WTC11 (cell line): ENCODE data around the gene CCDC24. TPM values are rescaled to one million over a fixed set of nuclear protein-coding genes. Genes with fewer than 3 reads are reported as not detected.

ENCODE experiments used
- ATAC-seq: fragments of 200-7000 bp; cut with Tn5 transposase; 2 replicates; pipeline ENCODE4 v1.10.0; 2021; ENCODE audit warnings: mild to moderate bottlenecking, moderate library complexity
- CTCF ChIA-PET: fragments of 300-600 bp; sonication (Branson Sonifier 250); formaldehyde crosslinking; loops from one replicate; lab custom pipeline; 2021; ENCODE audit warnings: antibody characterized with exemption; lab: Charles Lee
- POLR2A ChIA-PET: fragments of 350-600 bp; sonication (Branson Sonifier 250); formaldehyde crosslinking; loops from one replicate; lab custom pipeline; 2021; ENCODE audit warnings: antibody characterized with exemption; lab: Charles Lee
- DNase-seq: peaks from one replicate; pipeline ENCODE4 v3.0.0; 2021; ENCODE audit warnings: low spot score
- H3K27ac Mint-ChIP-seq: 2 replicates; pipeline ENCODE4 v1.8.0; 2021; ENCODE audit warnings: mixed read lengths
- H3K27me3 Mint-ChIP-seq: 2 replicates; pipeline ENCODE4 v1.8.0; 2021; ENCODE audit warnings: low read depth, mild to moderate bottlenecking, moderate library complexity, mixed read lengths
- H3K36me3 Mint-ChIP-seq: 2 replicates; pipeline ENCODE4 v1.8.0; 2021; ENCODE audit warnings: mixed read lengths
- H3K4me1 Mint-ChIP-seq: 2 replicates; pipeline ENCODE4 v1.8.0; 2022; ENCODE audit warnings: mixed read lengths
- H3K4me3 Mint-ChIP-seq: 2 replicates; pipeline ENCODE4 v1.8.0; 2021; ENCODE audit warnings: mild to moderate bottlenecking, moderate library complexity, mixed read lengths
- H3K9me3 Mint-ChIP-seq: 2 replicates; pipeline ENCODE4 v1.8.0; 2021; ENCODE audit warnings: mixed read lengths
- ATF2 ChIP-seq: sonication (generic); formaldehyde crosslinking; IDR thresholded peaks from 2 replicates; pipeline ENCODE4 v1.8.1; 2022; ENCODE audit warnings: low read depth, missing genetic modification reagents, borderline replicate concordance
- CBFB ChIP-seq: sonication (generic); formaldehyde crosslinking; IDR thresholded peaks from 2 replicates; pipeline ENCODE4 v1.8.1; 2022; ENCODE audit warnings: mild to moderate bottlenecking, low read depth, missing genetic modification reagents
- CDX4 ChIP-seq: fragments of 250-450 bp; sonication (Bioruptor Pico); IDR thresholded peaks from 2 replicates; pipeline ENCODE4 v1.9.0; 2021; ENCODE audit warnings: moderate library complexity, mild to moderate bottlenecking, inconsistent platforms, borderline replicate concordance
- E2F1 ChIP-seq: sonication (generic); formaldehyde crosslinking; IDR thresholded peaks from 2 replicates; pipeline ENCODE4 v1.8.0; 2022; ENCODE audit warnings: mild to moderate bottlenecking, missing genetic modification reagents
- ELF4 ChIP-seq: sonication (generic); formaldehyde crosslinking; IDR thresholded peaks from 2 replicates; pipeline ENCODE4 v1.8.1; 2022; ENCODE audit warnings: low read depth, mild to moderate bottlenecking, moderate library complexity, missing genetic modification reagents
- EMX1 ChIP-seq: fragments of 250-450 bp; sonication (Bioruptor Pico); IDR thresholded peaks from 2 replicates; pipeline ENCODE4 v1.8.0; 2021; ENCODE audit warnings: mild to moderate bottlenecking
- ETV6 ChIP-seq: sonication (generic); formaldehyde crosslinking; IDR thresholded peaks from 2 replicates; pipeline ENCODE4 v1.8.1; 2022; ENCODE audit warnings: mild to moderate bottlenecking, missing genetic modification reagents
- GTF2I ChIP-seq: fragments of 250-450 bp; sonication (Bioruptor Pico); conservative IDR thresholded peaks from 2 replicates; pipeline ENCODE4 v1.4.0; 2021; ENCODE audit warnings: mild to moderate bottlenecking
- HMGA2 ChIP-seq: fragments of 250-450 bp; sonication (Bioruptor Pico); IDR thresholded peaks from 2 replicates; pipeline ENCODE4 v1.4.0; 2021; ENCODE audit warnings: mild to moderate bottlenecking, moderate library complexity
- JAZF1 ChIP-seq: fragments of 250-450 bp; sonication (Bioruptor Pico); IDR thresholded peaks from 2 replicates; pipeline ENCODE4 v1.9.0; 2021; ENCODE audit warnings: moderate library complexity, mild to moderate bottlenecking, inconsistent platforms
- KAT7 ChIP-seq: sonication (generic); formaldehyde crosslinking; IDR thresholded peaks from 2 replicates; pipeline ENCODE4 v1.8.1; 2023; ENCODE audit warnings: missing genetic modification reagents, mild to moderate bottlenecking, borderline replicate concordance
- NFATC4 ChIP-seq: fragments of 250-450 bp; sonication (Bioruptor Pico); IDR thresholded peaks from 2 replicates; pipeline ENCODE4 v1.9.0; 2021; ENCODE audit warnings: mild to moderate bottlenecking
- SP1 ChIP-seq: sonication (generic); formaldehyde crosslinking; conservative IDR thresholded peaks from 2 replicates; pipeline ENCODE4 v1.8.1; 2022; ENCODE audit warnings: missing genetic modification reagents
- ZNF416 ChIP-seq: fragments of 250-450 bp; sonication (Bioruptor Pico); IDR thresholded peaks from 2 replicates; pipeline ENCODE4 v1.9.0; 2021; ENCODE audit warnings: mild to moderate bottlenecking, inconsistent platforms
- ZNF512 ChIP-seq: sonication (generic); formaldehyde crosslinking; IDR thresholded peaks from 2 replicates; pipeline ENCODE4 v1.8.1; 2022; ENCODE audit warnings: missing genetic modification reagents, borderline replicate concordance
- total RNA-seq: library from RNA; stranded (reverse); gene quantifications from 3 replicates; pipeline ENCODE4 v1.2.3, GENCODE V29; 2021
- TF ChIP-seq, protein P1 (sequence below): fragments of 250-450 bp; sonication (Bioruptor Pico); IDR thresholded peaks from 2 replicates; pipeline ENCODE4 v1.9.0; 2021; ENCODE audit warnings: mild to moderate bottlenecking
- TF ChIP-seq, protein P2 (sequence below): sonication (generic); formaldehyde crosslinking; IDR thresholded peaks from 2 replicates; pipeline ENCODE4 v1.8.0; 2022; ENCODE audit warnings: missing genetic modification reagents

CCDC24 gene
- total RNA-seq, 1 experiment from 2014 or later, result 12.1 TPM

- TF ChIP-seq E2F1 (CRISPR knock-in tag), result no peak
- no peak for TF ChIP-seq HMGA2
Measured at GRCh38 chr1:43958351-43959255, 32.8 kb upstream of the CCDC24 start (continued).

- no peak overlapping the region for H3K4me3 Mint-ChIP-seq
- DNase-seq (no peak), ATAC-seq (no peak)
- TF ChIP-seq, protein P1, sequence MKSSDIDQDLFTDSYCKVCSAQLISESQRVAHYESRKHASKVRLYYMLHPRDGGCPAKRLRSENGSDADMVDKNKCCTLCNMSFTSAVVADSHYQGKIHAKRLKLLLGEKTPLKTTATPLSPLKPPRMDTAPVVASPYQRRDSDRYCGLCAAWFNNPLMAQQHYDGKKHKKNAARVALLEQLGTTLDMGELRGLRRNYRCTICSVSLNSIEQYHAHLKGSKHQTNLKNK, result no peak
- TF ChIP-seq EMX1 (CRISPR knock-in tag), result no peak
- TF ChIP-seq, protein P2, sequence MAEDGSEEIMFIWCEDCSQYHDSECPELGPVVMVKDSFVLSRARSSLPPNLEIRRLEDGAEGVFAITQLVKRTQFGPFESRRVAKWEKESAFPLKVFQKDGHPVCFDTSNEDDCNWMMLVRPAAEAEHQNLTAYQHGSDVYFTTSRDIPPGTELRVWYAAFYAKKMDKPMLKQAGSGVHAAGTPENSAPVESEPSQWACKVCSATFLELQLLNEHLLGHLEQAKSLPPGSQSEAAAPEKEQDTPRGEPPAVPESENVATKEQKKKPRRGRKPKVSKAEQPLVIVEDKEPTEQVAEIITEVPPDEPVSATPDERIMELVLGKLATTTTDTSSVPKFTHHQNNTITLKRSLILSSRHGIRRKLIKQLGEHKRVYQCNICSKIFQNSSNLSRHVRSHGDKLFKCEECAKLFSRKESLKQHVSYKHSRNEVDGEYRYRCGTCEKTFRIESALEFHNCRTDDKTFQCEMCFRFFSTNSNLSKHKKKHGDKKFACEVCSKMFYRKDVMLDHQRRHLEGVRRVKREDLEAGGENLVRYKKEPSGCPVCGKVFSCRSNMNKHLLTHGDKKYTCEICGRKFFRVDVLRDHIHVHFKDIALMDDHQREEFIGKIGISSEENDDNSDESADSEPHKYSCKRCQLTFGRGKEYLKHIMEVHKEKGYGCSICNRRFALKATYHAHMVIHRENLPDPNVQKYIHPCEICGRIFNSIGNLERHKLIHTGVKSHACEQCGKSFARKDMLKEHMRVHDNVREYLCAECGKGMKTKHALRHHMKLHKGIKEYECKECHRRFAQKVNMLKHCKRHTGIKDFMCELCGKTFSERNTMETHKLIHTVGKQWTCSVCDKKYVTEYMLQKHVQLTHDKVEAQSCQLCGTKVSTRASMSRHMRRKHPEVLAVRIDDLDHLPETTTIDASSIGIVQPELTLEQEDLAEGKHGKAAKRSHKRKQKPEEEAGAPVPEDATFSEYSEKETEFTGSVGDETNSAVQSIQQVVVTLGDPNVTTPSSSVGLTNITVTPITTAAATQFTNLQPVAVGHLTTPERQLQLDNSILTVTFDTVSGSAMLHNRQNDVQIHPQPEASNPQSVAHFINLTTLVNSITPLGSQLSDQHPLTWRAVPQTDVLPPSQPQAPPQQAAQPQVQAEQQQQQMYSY (CRISPR knock-in tag), result no peak
- TF ChIP-seq CBFB (CRISPR knock-in tag), result no peak
- TF ChIP-seq ELF4 (CRISPR knock-in tag), result no peak
- no peak for TF ChIP-seq CDX4
- TF ChIP-seq ATF2, result no peak
- TF ChIP-seq GTF2I (CRISPR knock-in tag), result no peak
- TF ChIP-seq SP1 (CRISPR knock-in tag), result no peak
- no peak for TF ChIP-seq ETV6 (CRISPR knock-in tag)
- no peak for TF ChIP-seq ZNF512
- no peak for TF ChIP-seq KAT7 (CRISPR knock-in tag)
- no peak for TF ChIP-seq ZNF416
- TF ChIP-seq NFATC4 (CRISPR knock-in tag), result no peak
- TF ChIP-seq JAZF1 (CRISPR knock-in tag), result no peak
- no peaks in the 10 kb centered on the region for H3K27me3 Mint-ChIP-seq
- H3K4me1 Mint-ChIP-seq, result no peaks in the 10 kb centered on the region
- ChIA-PET POLR2A (no interaction called here), CTCF (no interaction called here)
- no peaks in the 10 kb centered on the region for H3K9me3 Mint-ChIP-seq
- H3K36me3 Mint-ChIP-seq, result peaks cover 8% of the 10 kb centered on the region; the same call in 1 of the 2 replicates
- no peak overlapping the region for H3K27ac Mint-ChIP-seq
Measured at GRCh38 chr1:43960798-43961197, 30.6 kb upstream of the CCDC24 start.
